WTC11 (cell line): Measurements from ENCODE around the gene HEPHL1. TPM values are rescaled to one million over a fixed set of nuclear protein-coding genes. Genes with fewer than 3 reads are reported as not detected.

Experiments
- ATAC-seq: fragments of 200-7000 bp; cut with Tn5 transposase; 2 replicates; pipeline ENCODE4 v1.10.0; 2021; ENCODE audit warnings: mild to moderate bottlenecking, moderate library complexity
- CTCF ChIA-PET: fragments of 300-600 bp; sonication (Branson Sonifier 250); formaldehyde crosslinking; loops from one replicate; lab custom pipeline; 2021; ENCODE audit warnings: antibody characterized with exemption; lab: Charles Lee
- POLR2A ChIA-PET: fragments of 350-600 bp; sonication (Branson Sonifier 250); formaldehyde crosslinking; loops from one replicate; lab custom pipeline; 2021; ENCODE audit warnings: antibody characterized with exemption; lab: Charles Lee
- DNase-seq: peaks from one replicate; pipeline ENCODE4 v3.0.0; 2021; ENCODE audit warnings: low spot score
- H3K27ac Mint-ChIP-seq: 2 replicates; pipeline ENCODE4 v1.8.0; 2021; ENCODE audit warnings: mixed read lengths
- H3K27me3 Mint-ChIP-seq: 2 replicates; pipeline ENCODE4 v1.8.0; 2021; ENCODE audit warnings: low read depth, mild to moderate bottlenecking, moderate library complexity, mixed read lengths
- H3K36me3 Mint-ChIP-seq: 2 replicates; pipeline ENCODE4 v1.8.0; 2021; ENCODE audit warnings: mixed read lengths
- H3K4me1 Mint-ChIP-seq: 2 replicates; pipeline ENCODE4 v1.8.0; 2022; ENCODE audit warnings: mixed read lengths
- H3K4me3 Mint-ChIP-seq: 2 replicates; pipeline ENCODE4 v1.8.0; 2021; ENCODE audit warnings: mild to moderate bottlenecking, moderate library complexity, mixed read lengths
- H3K9me3 Mint-ChIP-seq: 2 replicates; pipeline ENCODE4 v1.8.0; 2021; ENCODE audit warnings: mixed read lengths
- AFF4 ChIP-seq: sonication (generic); formaldehyde crosslinking; IDR thresholded peaks from 2 replicates; pipeline ENCODE4 v1.8.1; 2023; ENCODE audit warnings: mild to moderate bottlenecking, missing genetic modification reagents, borderline replicate concordance
- AR ChIP-seq: fragments of 250-450 bp; sonication (Bioruptor Pico); IDR thresholded peaks from 2 replicates; pipeline ENCODE4 v1.9.0; 2021; ENCODE audit warnings: mild to moderate bottlenecking
- ATF3 ChIP-seq: sonication (generic); formaldehyde crosslinking; conservative IDR thresholded peaks from 2 replicates; pipeline ENCODE4 v1.8.1; 2022; ENCODE audit warnings: mild to moderate bottlenecking, missing genetic modification reagents
- ATF6 ChIP-seq: sonication (generic); formaldehyde crosslinking; IDR thresholded peaks from 2 replicates; pipeline ENCODE4 v1.8.1; 2023; ENCODE audit warnings: mild to moderate bottlenecking, missing genetic modification reagents
- CREB1 ChIP-seq: sonication (generic); formaldehyde crosslinking; IDR thresholded peaks from 2 replicates; pipeline ENCODE4 v1.8.0; 2023; ENCODE audit warnings: mild to moderate bottlenecking, missing genetic modification reagents
- E2F5 ChIP-seq: sonication (generic); formaldehyde crosslinking; IDR thresholded peaks from 2 replicates; pipeline ENCODE4 v1.8.1; 2022; ENCODE audit warnings: mild to moderate bottlenecking, moderate library complexity, missing genetic modification reagents
- FOXK1 ChIP-seq: sonication (generic); formaldehyde crosslinking; IDR thresholded peaks from 2 replicates; pipeline ENCODE4 v1.8.0; 2022; ENCODE audit warnings: mild to moderate bottlenecking, moderate library complexity, missing genetic modification reagents
- IRF2 ChIP-seq: sonication (generic); formaldehyde crosslinking; IDR thresholded peaks from 2 replicates; pipeline ENCODE4 v1.8.0; 2022; ENCODE audit warnings: low read depth, missing genetic modification reagents, borderline replicate concordance
- JAZF1 ChIP-seq: fragments of 250-450 bp; sonication (Bioruptor Pico); IDR thresholded peaks from 2 replicates; pipeline ENCODE4 v1.9.0; 2021; ENCODE audit warnings: moderate library complexity, mild to moderate bottlenecking, inconsistent platforms
- JUN ChIP-seq: sonication (generic); formaldehyde crosslinking; IDR thresholded peaks from 2 replicates; pipeline ENCODE4 v1.8.0; 2023; ENCODE audit warnings: mild to moderate bottlenecking, missing genetic modification reagents
- NFATC4 ChIP-seq: fragments of 250-450 bp; sonication (Bioruptor Pico); IDR thresholded peaks from 2 replicates; pipeline ENCODE4 v1.9.0; 2021; ENCODE audit warnings: mild to moderate bottlenecking
- NFYB ChIP-seq: sonication (generic); formaldehyde crosslinking; conservative IDR thresholded peaks from 2 replicates; pipeline ENCODE4 v1.8.0; 2022; ENCODE audit warnings: low read depth, missing genetic modification reagents
- RELA ChIP-seq: sonication (generic); formaldehyde crosslinking; IDR thresholded peaks from 2 replicates; pipeline ENCODE4 v1.8.1; 2022; ENCODE audit warnings: missing genetic modification reagents, mild to moderate bottlenecking, borderline replicate concordance
- SP1 ChIP-seq: sonication (generic); formaldehyde crosslinking; conservative IDR thresholded peaks from 2 replicates; pipeline ENCODE4 v1.8.1; 2022; ENCODE audit warnings: missing genetic modification reagents
- STAT6 ChIP-seq: sonication (generic); formaldehyde crosslinking; conservative IDR thresholded peaks from 2 replicates; pipeline ENCODE4 v1.8.1; 2023; ENCODE audit warnings: mild to moderate bottlenecking, low read depth, missing genetic modification reagents, moderate library complexity
- TCF7 ChIP-seq: sonication (generic); formaldehyde crosslinking; IDR thresholded peaks from 2 replicates; pipeline ENCODE4 v1.8.0; 2022; ENCODE audit warnings: mild to moderate bottlenecking, low read depth, missing genetic modification reagents, moderate library complexity
- ZBTB21 ChIP-seq: sonication (generic); formaldehyde crosslinking; IDR thresholded peaks from 2 replicates; pipeline ENCODE4 v1.8.1; 2023; ENCODE audit warnings: mild to moderate bottlenecking, missing genetic modification reagents, borderline replicate concordance
- ZNF138 ChIP-seq: sonication (generic); formaldehyde crosslinking; conservative IDR thresholded peaks from 2 replicates; pipeline ENCODE4 v1.8.1; 2022; ENCODE audit warnings: mild to moderate bottlenecking, moderate library complexity, missing genetic modification reagents
- total RNA-seq: library from RNA; stranded (reverse); gene quantifications from 3 replicates; pipeline ENCODE4 v1.2.3, GENCODE V29; 2021

The HEPHL1 gene
- total RNA-seq, 1 experiment from 2014 or later = 0.13 TPM

GRCh38 chr11:94030059-94030458 lies 8.9 kb downstream of the HEPHL1 start:
- Mint-ChIP-seq H3K27ac (no peak overlapping the region), H3K36me3 (no peaks in the 10 kb centered on the region; the same call in 1 of the 2 replicates), H3K9me3 (peaks cover 31% of the 10 kb centered on the region), H3K4me1 (peaks cover 4% of the 10 kb centered on the region; the same call in 1 of the 2 replicates), H3K27me3 (0 out of 2 replicates have a peak, but pooled peaks cover 3% of the 10 kb centered on the region), H3K4me3 (no peak overlapping the region)
- DNase-seq (no peak), ATAC-seq (no peak)
- ChIA-PET POLR2A (no interaction called here), CTCF (no interaction called here)
- no peak for TF ChIP-seq STAT6 (CRISPR knock-in tag)
- no peak for TF ChIP-seq ZNF138
- no peak for TF ChIP-seq JUN (CRISPR knock-in tag)
- no peak for TF ChIP-seq AFF4
- TF ChIP-seq ZBTB21 (CRISPR knock-in tag) = no peak
- no peak for TF ChIP-seq NFATC4
- TF ChIP-seq IRF2 (CRISPR knock-in tag) = no peak
- no peak for TF ChIP-seq ATF6 (CRISPR knock-in tag)
- no peak for TF ChIP-seq ATF3
- no peak for TF ChIP-seq NFYB (CRISPR knock-in tag)
- no peak for TF ChIP-seq CREB1 (CRISPR knock-in tag)
- no peak for TF ChIP-seq E2F5 (CRISPR knock-in tag)
- no peak for TF ChIP-seq RELA (CRISPR knock-in tag)

GRCh38 chr11:94031625-94032024 lies 10.5 kb downstream of the HEPHL1 start:
- DNase-seq = no peak
- ChIA-PET POLR2A (no interaction called here), CTCF (no interaction called here)
- H3K27ac Mint-ChIP-seq = no peak overlapping the region
- H3K27me3 Mint-ChIP-seq = 0 out of 2 replicates have a peak, but pooled peaks cover 3% of the 10 kb centered on the region
- no peak for ATAC-seq
- peaks cover 28% of the 10 kb centered on the region for H3K9me3 Mint-ChIP-seq
- H3K4me1 Mint-ChIP-seq = peaks cover 9% of the 10 kb centered on the region
- peaks cover 6% of the 10 kb centered on the region for H3K36me3 Mint-ChIP-seq
- no peak overlapping the region for H3K4me3 Mint-ChIP-seq
- no peak for TF ChIP-seq E2F5 (CRISPR knock-in tag)
- no peak for TF ChIP-seq FOXK1 (CRISPR knock-in tag)
- TF ChIP-seq TCF7 (CRISPR knock-in tag) = no peak
- TF ChIP-seq AR (CRISPR knock-in tag) = no peak
- TF ChIP-seq JAZF1 (CRISPR knock-in tag) = no peak
- no peak for TF ChIP-seq SP1
- TF ChIP-seq AFF4 = no peak
